Smooth muscle cell of bladder (primary cell): ENCODE data around the gene NPHS1. TPM values are rescaled to one million over a fixed set of nuclear protein-coding genes. Genes with fewer than 3 reads are reported as not detected.

ENCODE experiments used
- total RNA-seq: library from RNA; depleted of rRNA; stranded (reverse); fragments of >200 nt; gene quantifications from 2 replicates; pipeline ENCODE4 v1.2.3, GENCODE V29; 2014

NPHS1 gene, protein sequence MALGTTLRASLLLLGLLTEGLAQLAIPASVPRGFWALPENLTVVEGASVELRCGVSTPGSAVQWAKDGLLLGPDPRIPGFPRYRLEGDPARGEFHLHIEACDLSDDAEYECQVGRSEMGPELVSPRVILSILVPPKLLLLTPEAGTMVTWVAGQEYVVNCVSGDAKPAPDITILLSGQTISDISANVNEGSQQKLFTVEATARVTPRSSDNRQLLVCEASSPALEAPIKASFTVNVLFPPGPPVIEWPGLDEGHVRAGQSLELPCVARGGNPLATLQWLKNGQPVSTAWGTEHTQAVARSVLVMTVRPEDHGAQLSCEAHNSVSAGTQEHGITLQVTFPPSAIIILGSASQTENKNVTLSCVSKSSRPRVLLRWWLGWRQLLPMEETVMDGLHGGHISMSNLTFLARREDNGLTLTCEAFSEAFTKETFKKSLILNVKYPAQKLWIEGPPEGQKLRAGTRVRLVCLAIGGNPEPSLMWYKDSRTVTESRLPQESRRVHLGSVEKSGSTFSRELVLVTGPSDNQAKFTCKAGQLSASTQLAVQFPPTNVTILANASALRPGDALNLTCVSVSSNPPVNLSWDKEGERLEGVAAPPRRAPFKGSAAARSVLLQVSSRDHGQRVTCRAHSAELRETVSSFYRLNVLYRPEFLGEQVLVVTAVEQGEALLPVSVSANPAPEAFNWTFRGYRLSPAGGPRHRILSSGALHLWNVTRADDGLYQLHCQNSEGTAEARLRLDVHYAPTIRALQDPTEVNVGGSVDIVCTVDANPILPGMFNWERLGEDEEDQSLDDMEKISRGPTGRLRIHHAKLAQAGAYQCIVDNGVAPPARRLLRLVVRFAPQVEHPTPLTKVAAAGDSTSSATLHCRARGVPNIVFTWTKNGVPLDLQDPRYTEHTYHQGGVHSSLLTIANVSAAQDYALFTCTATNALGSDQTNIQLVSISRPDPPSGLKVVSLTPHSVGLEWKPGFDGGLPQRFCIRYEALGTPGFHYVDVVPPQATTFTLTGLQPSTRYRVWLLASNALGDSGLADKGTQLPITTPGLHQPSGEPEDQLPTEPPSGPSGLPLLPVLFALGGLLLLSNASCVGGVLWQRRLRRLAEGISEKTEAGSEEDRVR (N-terminal part only)
- not detected in 2 replicates for total RNA-seq

DNA sequence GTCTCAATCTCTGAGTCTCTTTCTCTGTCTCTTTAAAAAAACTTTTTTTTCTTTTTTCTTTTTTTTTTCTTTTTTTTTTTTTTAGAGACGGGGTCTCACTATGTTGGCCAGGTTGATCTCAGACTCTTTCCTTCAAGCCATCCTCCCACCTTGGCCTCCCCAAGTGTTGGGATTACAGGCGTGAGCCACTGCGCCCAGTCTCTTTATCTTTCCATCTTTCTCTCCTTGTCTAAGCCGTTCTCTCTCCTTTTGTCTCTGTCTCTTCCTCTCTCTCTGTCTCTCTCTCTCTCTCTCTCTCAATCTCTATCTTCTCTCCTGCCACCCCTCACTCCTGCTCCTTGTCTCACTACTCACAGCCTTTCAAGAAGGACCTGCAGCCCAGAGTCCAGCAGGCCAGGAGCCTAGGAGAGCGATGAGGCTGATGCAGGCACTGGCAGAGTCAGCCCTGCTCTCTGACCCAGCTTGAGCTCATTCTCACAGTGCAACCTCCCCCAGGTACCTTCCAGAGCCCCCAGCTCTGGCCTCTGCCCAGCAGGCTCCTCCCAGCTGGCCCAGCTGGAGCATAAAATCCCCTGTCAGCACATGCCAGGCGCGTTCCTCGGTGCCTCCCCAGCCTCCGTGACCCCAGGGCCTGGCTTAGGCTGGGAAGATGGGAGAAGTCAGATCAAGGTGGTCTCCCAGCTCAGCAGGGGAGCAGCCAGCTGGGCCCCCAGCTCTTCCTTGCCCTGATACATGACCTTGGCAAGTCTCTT lies at the start of gene NPHS1:
Gene NPHS1, minus strand, starts transcription at position 476 of the 752 bp plus-strand sequence. CDS start 667 bp downstream, outside the sequence.

DNA sequence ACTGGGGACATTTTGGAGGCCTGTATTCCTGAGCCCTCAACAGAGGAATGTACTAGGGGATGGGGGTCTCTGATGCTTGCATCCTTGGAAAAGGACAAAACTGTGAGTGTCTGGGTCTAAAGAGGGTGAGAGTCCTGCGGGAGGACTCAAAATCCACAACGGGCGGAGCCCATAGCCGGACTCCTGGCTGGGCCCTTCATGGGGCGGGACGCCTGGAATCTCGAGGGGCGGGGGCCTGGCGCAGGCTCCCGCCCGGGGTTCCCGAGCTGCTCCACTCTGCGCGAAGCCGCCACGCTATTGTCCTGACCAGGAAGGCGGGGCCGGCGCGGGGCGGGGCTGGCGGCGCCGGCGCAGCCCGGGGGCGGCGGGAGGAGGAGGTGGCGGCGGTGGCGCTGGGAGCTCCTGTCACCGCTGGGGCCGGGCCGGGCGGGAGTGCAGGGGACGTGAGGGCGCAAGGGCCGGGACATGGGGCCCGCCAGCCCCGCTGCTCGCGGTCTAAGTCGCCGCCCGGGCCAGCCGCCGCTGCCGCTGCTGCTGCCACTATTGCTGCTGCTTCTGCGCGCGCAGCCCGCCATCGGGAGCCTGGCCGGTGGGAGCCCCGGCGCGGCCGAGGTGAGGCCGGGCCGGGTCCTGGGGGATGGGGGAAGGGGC lies 16.0 kb upstream of the NPHS1 start, which contains the start of gene APLP1:
Gene APLP1, plus strand, starts transcription at position 403 of the 651 bp plus-strand sequence. Its CDS starts 63 bp downstream, at position 466.

DNA sequence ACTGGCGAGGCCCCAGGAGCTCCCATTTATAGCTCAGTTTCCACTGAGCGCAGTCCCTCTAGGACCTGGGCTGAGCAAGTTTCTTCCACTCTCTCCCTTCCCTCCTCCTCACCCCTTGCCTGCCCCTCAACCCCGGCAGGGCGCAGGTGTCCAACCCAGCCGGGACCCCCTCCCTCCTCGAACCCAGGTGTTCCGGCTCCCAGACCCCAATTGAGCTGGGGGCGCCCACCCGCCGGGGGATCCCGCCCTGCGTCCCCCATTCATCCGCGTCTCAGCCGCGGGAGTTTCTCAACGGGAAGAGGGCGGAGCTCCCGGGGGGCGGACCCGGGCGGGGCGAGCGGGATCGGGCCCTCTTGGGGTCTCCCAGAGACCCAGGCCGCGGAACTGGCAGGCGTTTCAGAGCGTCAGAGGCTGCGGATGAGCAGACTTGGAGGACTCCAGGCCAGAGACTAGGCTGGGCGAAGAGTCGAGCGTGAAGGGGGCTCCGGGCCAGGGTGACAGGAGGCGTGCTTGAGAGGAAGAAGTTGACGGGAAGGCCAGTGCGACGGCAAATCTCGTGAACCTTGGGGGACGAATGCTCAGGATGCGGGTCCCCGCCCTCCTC lies 4.3 kb upstream of the NPHS1 start, which contains the start of gene KIRREL2:
Gene KIRREL2, plus strand, starts transcription at position 366 of the 604 bp plus-strand sequence. Its CDS starts 209 bp downstream, at position 575.

DNA sequence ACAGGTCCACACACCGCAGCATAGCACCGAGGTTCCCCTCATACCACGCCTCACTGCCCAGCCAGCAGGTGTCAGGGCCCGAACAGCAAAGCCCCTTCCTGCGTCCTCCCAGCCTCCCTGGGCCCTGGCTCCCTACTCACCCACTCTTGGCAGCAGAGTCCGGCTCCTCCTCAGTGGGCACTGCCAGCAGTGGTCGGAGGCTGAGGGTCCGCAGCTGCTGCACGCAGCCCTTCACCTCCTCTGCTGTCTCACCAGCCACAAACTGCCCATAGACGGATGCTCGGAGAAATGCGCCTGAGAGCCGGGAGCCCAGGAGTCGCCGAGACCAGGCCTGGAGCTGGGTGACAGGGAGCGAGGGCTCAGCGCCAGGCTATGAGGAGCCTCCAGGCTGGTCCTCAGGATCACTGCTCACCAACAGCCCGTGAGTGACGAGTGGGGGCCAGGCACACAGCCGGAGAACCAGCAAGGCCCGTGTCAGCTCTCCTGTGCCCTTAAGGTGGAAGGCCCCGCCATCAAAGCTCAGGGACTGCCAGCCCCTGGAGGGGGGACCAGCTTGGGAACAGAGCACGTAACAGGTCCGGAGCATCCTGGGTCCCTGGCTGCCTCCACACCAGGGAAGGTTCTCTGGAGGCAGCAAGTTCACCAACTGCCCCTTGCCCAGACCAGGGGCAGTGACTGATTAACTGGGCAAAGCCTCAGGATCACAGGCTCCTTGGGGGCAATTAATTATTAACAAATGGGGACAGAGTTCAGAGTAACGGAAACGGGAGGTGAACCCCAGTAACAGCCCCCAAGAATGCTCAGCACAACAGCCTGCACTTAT lies 39.9 kb downstream of the NPHS1 start, which contains the start of gene PRODH2:
Gene PRODH2, minus strand, starts transcription at position 626 of the 823 bp plus-strand sequence. Its CDS starts 40 bp downstream, at position 586.

Other genes starting within 250 kb of the NPHS1 start
- gene HAUS5, start 239.8 kb downstream of the NPHS1 start, total RNA-seq: 3.0 and 3.5 TPM in 2 replicates
- gene RBM42, start 223.5 kb downstream of the NPHS1 start, total RNA-seq: 33.4 and 34.0 TPM in 2 replicates
- 0.18 and 0.28 TPM in 2 replicates for gene ETV2, start 210.8 kb downstream of the NPHS1 start, total RNA-seq
- gene COX6B1, start 204.2 kb downstream of the NPHS1 start, total RNA-seq: 495 and 644 TPM in 2 replicates
- gene UPK1A, start 186.0 kb downstream of the NPHS1 start, total RNA-seq: 0.09 TPM in 1 of 2 replicates, not detected in the other
- not detected in 2 replicates for gene ZBTB32, start 147.9 kb downstream of the NPHS1 start, total RNA-seq
- 2.6 and 4.2 TPM in 2 replicates for gene KMT2B, start 134.5 kb downstream of the NPHS1 start, total RNA-seq
- 1.00 and 1.8 TPM in 2 replicates for gene IGFLR1, start 110.1 kb downstream of the NPHS1 start, total RNA-seq
- 5.5 and 7.8 TPM in 2 replicates for gene U2AF1L4, start 107.1 kb downstream of the NPHS1 start, total RNA-seq
- 13.5 and 14.0 TPM in 2 replicates for gene PSENEN, start 106.9 kb downstream of the NPHS1 start, total RNA-seq
- 7.4 and 10.1 TPM in 2 replicates for gene LIN37, start 103.9 kb downstream of the NPHS1 start, total RNA-seq
- 50.3 and 88.4 TPM in 2 replicates for gene HSPB6, start 95.5 kb downstream of the NPHS1 start, total RNA-seq
- gene PROSER3, start 94.3 kb downstream of the NPHS1 start, total RNA-seq: 2.5 and 3.3 TPM in 2 replicates
- gene ARHGAP33, start 76.9 kb downstream of the NPHS1 start, total RNA-seq: 1.00 and 1.3 TPM in 2 replicates
- not detected in 2 replicates for gene PRODH2, start 39.7 kb downstream of the NPHS1 start, total RNA-seq
- gene KIRREL2, start 4.4 kb upstream of the NPHS1 start, total RNA-seq: not detected in 2 replicates
- gene APLP1, start 16.1 kb upstream of the NPHS1 start, total RNA-seq: 1.7 and 3.9 TPM in 2 replicates
- gene NFKBID, start 48.0 kb upstream of the NPHS1 start, total RNA-seq: 2.7 and 3.8 TPM in 2 replicates
- gene HCST, start 50.0 kb upstream of the NPHS1 start, total RNA-seq: 1.00 and 2.8 TPM in 2 replicates
- gene TYROBP, start 55.8 kb upstream of the NPHS1 start, total RNA-seq: not detected in 2 replicates
- 1.00 and 2.4 TPM in 2 replicates for gene LRFN3, start 83.9 kb upstream of the NPHS1 start, total RNA-seq
- 12.1 and 14.5 TPM in 2 replicates for gene SDHAF1, start 142.7 kb upstream of the NPHS1 start, total RNA-seq
- gene SYNE4, start 156.3 kb upstream of the NPHS1 start, total RNA-seq: 0.09 and 0.28 TPM in 2 replicates
- gene ALKBH6, start 161.7 kb upstream of the NPHS1 start, total RNA-seq: 13.7 and 16.7 TPM in 2 replicates
- gene CLIP3, start 180.4 kb upstream of the NPHS1 start, total RNA-seq: 7.8 and 11.9 TPM in 2 replicates
- 1.8 and 4.3 TPM in 2 replicates for gene THAP8, start 201.8 kb upstream of the NPHS1 start, total RNA-seq
- gene WDR62, start 202.4 kb upstream of the NPHS1 start, total RNA-seq: 0.55 and 0.85 TPM in 2 replicates